Stimulated activated CD4-positive, alpha-beta T cell treated with anti-CD3 and anti-CD28 coated beads, Interleukin-15, amount 100 ng/mL, for 48 hours (primary cell): ENCODE measurements around the gene VPS4B.
"Not testable (repeated sequence)": the region's sequence is repeated elsewhere in the genome, so short reads cannot be mapped to it uniquely, and the experiment has no call there.

Experiments used
- DNase-seq, 2 donors: peaks; one replicate each; pipeline ENCODE4 v3.0.0-alpha.2; 2020; ENCODE audit warnings: low read depth in 2 of 2

VPS4B gene

DNA sequence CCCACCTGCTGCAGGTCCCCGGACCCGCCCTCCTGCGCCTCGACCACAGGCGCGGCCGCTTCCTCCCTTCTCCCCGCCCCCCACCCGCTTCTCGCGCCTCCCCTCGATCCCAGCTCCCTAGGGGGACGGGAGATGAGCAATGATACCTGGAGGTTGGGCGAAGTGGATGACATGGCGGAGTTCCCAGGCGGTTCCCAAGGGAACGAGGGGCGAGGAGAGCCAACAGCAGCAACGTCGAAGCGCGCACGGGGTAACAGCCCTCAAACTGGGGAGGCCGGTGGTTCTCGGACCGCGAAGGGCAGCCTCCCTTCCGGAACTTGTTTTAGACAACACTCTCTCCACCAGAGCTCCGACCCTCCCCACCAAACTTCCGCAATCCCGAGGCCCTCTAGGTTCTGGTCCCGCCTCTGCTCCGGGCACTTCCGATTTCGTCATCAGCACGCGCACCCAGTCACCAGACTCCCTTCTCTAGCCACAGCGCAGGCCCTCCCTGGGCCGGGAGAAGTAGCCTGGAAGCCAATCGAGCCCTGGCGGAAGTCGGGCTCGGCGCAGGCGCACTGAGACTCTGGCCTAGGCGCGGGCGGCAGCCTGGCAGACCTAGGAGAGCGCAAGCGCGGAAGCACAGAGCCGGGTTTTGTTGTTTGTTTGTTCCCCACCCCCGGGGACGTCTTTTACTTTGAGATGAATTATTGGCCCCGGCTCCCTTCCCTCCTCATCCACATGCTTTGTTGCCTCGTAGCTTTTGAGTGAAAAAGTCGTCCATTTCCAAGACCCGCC is at the start of gene VPS4B:
TSS of gene VPS4B (minus strand) at position 390 of the 777 bp plus-strand sequence. CDS start at position 173, 217 bp downstream.
- DNase-seq, result peak; percentile 99

DNA sequence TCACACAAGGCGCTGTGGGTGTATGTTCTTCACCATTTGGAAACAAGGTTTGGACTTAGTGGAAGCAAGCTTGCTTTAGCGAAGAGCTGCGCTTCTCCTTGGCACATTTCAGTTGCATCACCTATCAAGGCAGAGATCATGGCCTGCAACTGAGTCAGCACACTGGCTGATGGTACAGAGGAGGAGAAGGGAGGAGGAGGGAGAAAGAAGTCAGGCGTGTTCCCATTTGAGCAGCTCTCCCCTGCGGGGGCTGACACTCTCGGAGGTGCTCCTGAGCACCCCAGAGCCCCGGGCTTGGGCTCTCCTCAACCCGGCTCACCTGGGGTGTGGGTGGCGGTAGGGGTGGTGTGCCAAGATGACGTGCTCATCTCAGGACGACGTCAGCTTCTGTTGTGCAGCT is 48.5 kb upstream of the VPS4B start:
- no peak for DNase-seq

DNA sequence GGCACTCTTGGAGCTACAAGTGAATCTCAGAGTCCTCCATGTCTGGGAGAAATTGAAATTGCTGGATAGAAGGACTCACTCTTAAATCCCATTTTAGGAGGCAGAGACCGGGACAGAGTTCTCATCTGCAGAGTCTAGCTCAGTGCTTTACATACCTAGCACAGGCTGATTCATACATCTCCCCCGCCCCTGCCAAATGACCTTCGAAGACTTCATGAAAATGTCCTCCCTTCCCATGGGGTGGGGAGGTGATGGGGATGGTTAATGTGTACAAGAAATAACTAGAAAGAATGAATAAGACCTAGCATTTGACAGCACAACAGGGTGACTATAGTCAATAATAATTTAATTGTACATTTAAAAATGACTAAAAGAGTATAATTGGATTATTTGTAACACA is 46.3 kb upstream of the VPS4B start:
- no peak for DNase-seq

- DNase-seq, result no peak
These were observed 45.4 kb upstream of the VPS4B start for GRCh38 chr18:63467699-63468098.

- DNase-seq, result no peak
These were observed 42.8 kb upstream of the VPS4B start for GRCh38 chr18:63465059-63465458.

GRCh38 chr18:63464434-63464833 is 42.2 kb upstream of the VPS4B start:
- no peak for DNase-seq

- no peak for DNase-seq
These were observed 38.1 kb upstream of the VPS4B start for GRCh38 chr18:63460414-63460813.

DNA sequence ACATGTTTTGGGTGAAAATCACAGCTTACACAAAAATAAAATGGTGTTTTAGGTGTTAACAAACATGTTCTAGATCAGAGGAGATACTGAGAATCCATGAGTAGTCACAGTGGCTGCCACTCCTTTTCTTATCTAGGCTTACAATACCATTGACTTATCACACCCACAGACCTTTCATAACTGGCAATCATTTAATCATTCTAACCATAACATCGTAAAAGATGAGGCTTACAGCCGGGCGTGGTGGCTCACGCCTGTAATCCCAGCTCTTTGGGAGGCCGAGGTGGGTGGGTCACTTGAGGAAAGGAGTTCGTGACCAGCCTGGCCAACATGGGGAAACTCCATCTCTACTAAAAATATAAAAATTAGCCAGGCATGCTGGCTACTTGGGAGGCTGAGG is 35.7 kb upstream of the VPS4B start:
- no peak for DNase-seq

DNA sequence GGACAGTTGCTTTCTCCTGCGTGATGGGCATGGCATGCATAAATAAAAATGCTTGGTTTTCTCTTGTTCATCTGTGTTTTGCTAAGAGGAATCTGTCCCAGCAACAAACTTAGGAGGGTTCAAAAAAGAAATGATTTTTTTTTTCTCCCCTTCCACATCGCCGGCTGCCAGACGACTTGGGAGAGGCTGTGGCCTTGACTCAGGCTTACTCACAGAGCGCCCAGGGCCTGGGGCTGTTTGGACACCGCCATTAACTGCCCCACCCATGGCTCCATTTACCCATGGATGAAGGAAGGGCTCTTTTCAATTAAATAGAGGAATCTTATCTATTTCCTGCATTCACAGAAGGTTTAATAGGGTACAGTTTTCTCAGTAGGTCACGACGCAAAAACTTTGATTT is 32.2 kb upstream of the VPS4B start:
- no peak for DNase-seq

DNA sequence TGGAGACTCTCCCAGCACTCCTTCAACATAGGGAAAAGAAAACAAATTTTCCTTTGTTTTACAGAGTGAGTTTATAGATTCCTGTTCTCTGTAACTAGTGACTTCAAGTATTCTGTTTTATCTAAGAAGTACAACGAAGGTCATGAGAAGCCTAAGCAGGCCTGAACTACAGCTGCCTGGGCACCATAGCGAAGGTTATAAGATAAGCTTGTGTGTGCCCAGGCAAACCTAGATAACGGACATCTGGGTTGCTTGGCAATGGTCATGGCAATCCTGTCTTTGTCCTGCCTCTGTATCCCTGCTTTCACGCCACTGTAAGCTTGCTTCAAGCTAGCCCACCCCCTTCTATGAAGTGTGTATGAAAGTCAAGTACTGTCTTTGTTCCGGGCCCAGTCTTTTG is 30.5 kb upstream of the VPS4B start:
- DNase-seq, result not testable (repeated sequence)

DNA sequence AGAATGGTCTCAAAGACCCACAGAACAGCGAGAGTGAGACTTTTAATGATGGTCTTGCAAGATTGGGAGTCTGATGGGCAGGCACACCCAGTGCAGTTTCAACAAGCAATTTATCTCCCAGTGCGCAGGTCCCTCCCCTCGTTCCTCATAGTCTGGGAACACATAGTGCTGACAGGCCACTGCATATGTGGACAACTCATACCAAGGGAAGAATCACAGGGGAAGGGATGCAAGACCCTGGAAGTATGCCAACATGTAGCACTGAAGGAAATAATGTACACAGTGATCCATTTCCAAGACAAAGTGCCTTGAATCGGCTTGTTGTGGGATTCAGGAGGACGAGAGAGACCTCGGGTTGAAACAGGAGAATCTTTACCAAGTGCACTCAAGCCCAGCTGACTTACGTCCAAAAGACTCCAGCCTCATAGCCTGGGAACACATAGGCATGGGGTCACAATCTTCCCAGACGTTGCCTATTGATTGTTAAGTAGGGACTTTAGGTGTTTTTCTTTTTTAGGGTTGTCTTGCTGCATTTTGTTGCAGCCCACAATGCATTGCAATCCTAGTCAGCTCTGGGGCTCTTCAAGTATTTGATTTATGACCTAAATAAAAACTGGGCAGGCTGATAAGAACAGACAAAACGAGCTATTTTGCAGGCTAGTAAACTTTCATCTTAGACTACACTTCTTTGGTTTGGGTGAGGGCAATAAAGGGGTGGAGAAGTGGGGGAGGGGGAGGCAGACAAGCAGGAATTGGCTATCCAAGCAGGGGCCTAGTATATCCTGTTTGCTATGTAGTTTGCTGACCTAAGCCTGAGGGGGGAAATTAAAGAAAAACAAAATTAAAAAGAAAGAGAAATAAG is 29.8 kb upstream of the VPS4B start:
- DNase-seq, result no peak

DNA sequence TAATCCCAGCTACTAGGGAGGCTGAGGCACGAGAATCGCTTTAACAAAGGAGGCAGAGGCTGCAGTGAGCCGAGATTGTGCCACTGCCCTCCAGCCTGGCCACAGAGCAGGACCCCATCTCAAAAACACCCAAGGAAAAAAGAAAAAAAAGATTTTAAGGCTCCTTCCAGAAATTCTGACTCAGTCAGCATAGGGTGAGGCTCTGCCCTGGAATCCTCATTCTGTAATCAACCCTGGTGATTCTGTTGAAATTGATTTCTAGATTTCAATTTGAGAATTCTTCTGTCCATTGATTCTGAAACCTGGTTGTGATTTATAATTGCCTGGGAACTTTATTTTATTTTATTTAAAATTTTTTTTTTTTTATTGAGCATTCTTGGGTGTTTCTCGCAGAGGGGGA is 27.1 kb upstream of the VPS4B start:
- DNase-seq, result no peak

DNA sequence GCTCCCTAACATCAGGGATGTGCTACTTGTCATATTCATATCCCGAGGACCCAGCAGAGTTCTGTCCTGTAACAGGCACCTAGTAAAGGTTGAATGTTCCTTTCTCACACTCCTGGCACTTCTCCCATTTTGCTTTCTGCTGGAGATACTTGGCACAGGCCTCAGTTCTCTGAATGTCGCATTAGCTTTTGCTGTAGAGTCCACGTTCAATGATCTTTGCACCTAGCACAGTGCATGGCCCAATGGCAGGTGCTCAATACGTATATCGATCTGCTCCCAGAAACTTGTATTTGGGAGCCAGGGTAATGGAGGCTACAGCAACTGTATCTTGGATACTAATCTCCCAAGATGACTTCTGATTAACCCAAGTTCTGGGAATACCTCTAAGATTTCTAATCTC is 24.8 kb upstream of the VPS4B start:
- no peak for DNase-seq

DNA sequence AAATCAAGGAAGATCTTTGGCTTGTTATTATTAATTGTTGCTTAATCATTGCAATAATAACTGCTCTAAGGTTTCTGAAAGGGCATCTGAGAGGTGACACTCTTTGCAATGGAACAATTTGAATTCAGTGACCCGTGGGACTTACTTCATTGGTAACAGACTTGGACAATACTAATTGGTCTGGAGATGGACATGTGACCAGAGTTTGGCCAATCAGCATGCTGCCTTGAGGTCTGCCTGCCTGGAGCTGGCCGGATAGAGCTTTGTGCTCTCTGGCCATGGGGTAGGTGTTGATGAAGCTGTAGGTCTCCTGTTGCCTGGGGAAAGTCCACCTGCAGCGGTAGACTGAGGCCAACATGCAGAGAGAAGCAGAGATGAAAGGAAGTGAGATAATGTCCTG is 24.0 kb upstream of the VPS4B start:
- no peak for DNase-seq

- DNase-seq, result no peak
These were observed 22.8 kb upstream of the VPS4B start for GRCh38 chr18:63445037-63445436.

GRCh38 chr18:63444580-63444979 is 22.3 kb upstream of the VPS4B start:
- no peak for DNase-seq

DNA sequence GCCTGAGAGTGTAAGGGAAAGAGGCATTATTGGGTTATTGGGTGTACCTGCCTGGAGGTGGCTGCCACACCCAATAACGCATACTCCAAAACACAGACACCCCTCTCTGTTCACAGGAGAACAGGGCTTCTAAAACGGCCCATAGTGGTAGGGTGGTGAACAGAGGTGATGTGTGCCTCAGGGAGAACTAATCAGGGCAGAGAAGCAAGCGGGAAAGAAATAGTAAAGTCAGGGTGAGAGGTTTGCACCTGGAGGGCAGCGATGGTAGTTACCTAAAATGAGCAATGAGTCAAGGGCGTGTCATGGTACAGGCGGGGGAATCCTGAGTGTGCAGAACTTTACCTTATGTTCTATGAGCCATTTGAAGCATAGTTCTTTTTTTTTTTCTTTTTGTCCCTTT is 21.6 kb upstream of the VPS4B start:
- no peak for DNase-seq

DNA sequence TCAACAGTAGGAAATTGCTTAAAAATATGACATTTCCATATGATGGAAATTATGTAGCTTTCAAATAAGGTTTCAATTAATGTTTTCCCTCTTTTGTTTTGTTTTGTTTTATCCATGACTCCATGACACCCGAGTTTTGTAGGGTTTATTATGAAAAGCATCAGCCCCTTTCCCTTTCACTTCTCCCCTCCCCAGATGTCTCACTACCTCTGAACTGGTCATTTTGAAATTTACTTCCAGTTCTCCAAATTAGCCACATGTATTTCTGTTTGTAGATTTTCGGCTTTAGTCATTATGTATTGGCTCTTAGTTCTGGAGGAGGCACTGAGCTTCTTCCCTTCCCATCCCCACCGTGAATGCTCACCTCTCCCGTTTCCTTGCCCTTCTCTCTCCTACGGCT is 18.6 kb upstream of the VPS4B start:
- DNase-seq, result no peak

- no peak for DNase-seq
These were observed 17.9 kb upstream of the VPS4B start for GRCh38 chr18:63440219-63440618.

GRCh38 chr18:63439334-63439733 is 17.1 kb upstream of the VPS4B start:
- no peak for DNase-seq

DNA sequence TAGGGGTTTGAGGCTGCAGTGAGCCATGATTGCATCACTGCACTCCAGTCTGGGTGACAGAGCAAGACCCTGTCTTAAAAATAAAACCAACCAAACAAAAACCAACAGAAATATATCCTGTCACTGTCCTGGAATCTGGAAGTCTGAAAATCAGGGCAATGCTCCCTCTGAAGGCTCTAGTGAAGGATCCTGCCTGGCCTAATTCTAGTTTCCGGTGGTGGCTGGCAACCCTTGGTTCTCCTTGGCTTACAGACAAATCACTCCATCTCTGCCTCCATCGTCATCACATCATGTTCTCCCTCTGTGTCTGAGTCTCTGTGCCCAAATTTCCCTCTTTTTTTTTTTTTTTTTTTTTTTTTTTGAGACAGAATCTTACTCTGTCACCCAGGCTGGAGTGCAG is 15.9 kb upstream of the VPS4B start:
- no peak for DNase-seq

DNA sequence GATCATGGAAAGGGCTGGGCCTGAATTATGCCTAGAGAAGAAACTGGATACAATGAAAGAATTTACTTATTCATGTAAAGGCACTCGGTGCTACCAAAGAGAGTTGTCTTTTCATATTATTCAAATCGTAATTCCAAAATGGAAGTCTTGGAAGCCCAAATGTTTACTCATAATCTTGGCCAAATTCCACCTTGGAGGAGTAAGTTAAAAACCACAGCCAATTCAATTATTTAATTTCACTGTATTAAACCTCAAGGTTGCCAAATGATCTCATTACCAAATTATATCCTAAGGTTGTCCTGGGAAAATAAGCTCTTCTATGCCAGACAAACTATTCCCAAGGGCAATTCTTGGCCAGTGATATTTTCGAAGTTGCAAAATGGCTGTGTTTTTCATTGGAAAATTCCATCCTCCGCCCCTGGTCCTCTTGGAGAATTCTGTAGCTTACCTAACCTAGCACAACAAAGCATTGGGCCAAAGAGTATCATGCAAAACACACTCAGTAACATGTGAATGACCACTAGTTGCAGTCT is 11.1 kb upstream of the VPS4B start:
- DNase-seq, result no peak

DNA sequence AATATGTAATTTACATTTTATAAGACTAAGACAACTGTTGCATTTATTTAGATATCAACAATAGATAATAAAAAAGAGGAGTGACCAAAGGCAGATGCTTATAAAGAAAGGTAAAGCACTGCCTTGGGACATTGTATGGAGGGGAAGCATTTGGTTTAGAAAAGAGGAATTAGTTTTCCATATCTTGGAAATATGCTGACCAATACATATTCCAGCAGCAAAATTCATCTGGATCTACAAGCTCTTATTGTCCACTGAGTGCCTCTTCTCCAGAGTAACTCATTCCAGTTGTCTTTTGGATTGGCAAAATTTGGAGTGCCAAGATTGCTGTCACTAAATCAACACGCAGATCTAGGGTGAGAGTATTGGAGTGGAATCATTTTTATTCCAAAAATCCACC is 8.9 kb upstream of the VPS4B start:
- no peak for DNase-seq
